ENCODE data around the gene BID. TPM values are rescaled to one million over a fixed set of nuclear protein-coding genes. Genes with fewer than 3 reads are reported as not detected.

The BID gene
- total RNA-seq, 1 donor from 2014 or later = 10.6 TPM

GRCh38 chr22:17694193-17694592 is 80.1 kb downstream of the BID start:
- no peak for ATAC-seq
- intact Hi-C loops (cut with DNase I) = no loop called here

DNA sequence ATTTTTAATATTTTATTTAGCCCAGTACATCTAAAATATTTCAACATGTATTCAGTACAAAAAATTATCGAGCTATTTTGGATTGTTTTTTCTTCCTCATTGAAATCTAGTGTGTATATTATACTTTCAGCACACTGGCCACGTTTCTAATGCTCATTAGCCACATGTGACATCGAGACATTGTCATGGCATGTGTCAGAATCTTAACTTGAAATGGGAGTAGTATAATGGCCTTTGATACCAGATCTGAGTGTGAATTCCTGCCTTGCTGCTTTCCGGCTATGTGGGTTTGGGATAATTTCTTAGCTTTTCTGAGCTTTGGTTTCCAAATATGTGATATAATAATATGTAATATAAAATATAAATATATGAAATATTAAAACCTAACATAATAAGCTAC is 81.4 kb downstream of the BID start:
- ATAC-seq (no peak), DNase-seq (ENCODE audit: low spot score) (no peak)
- intact Hi-C loops (cut with DNase I) = no loop called here

More at GRCh38 chr22:17694193-17694592, 80.1 kb downstream of the BID start:
- DNase-seq (ENCODE audit: low spot score) = no peak

DNA sequence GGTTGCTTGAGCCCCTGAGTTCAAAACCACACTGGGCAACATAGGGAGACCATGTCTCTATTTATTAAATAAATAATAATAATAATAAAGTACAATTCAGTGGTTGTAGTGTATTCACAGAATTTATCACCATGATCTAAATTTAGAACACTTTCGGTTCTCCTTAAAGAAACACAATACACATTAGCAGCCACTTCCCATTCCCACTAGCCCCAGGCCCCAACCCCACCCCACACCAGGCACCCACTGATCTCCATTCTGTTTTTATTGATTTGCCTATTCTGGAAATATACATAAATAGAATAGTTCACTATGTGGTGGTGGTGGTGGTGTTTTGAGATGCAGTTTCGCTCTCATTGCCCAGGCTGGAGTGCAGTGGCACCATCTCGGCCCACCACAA is 90.0 kb downstream of the BID start:
- ATAC-seq (no peak), DNase-seq (ENCODE audit: low spot score) (no peak)
- intact Hi-C loops (cut with DNase I) = no loop called here

Small RNAs within 50 kb of the gene (microRNA-seq; reads per million reads assigned to microRNA genes)
- gene MIR3198-1 = not detected

Other genes with a start within 250 kb of the BID start
- gene SLC25A18, start 211.0 kb downstream of the BID start, total RNA-seq = 0.53 TPM
- 102 TPM for gene ATP6V1E1, start 145.7 kb downstream of the BID start, total RNA-seq
- gene BCL2L13, start 135.7 kb downstream of the BID start, total RNA-seq = 39.9 TPM